ENCODE data around the gene RHNO1. TPM values are rescaled to one million over a fixed set of nuclear protein-coding genes. Genes with fewer than 3 reads are reported as not detected.

The RHNO1 gene
- total RNA-seq, 2 donors from 2014 or later: 64.9 to 70.0 TPM

GRCh38 chr12:2877953-2878732, 1.1 kb downstream of the RHNO1 start:
- peak overlapping the region; percentile 91 for H3K4me3 ChIP-seq (ENCODE audit: low read length)
- H3K27me3 ChIP-seq (ENCODE audit: control insufficient read depth, insufficient read depth, low read length, poor library complexity, severe bottlenecking): no peaks in the 10 kb centered on the region
- H3K9me3 ChIP-seq (ENCODE audit: control insufficient read depth, low read length): no peaks in the 10 kb centered on the region
- H3K27me3 Mint-ChIP-seq (ENCODE audit: insufficient read depth): no peaks in the 10 kb centered on the region
- peak overlapping the region; percentile 98 for H3K27ac Mint-ChIP-seq
- H3K36me3 ChIP-seq (ENCODE audit: control insufficient read depth, insufficient read depth, low read length): peaks cover 22% of the 10 kb centered on the region
- peak overlapping the region; percentile 94 for H3K4me3 Mint-ChIP-seq
- H3K27ac ChIP-seq (ENCODE audit: low read depth, low read length): peak overlapping the region; percentile 81
- peaks cover 37% of the 10 kb centered on the region for H3K36me3 Mint-ChIP-seq (ENCODE audit: low read depth)
- H3K4me1 Mint-ChIP-seq: peaks cover 25% of the 10 kb centered on the region
- no peak for TF ChIP-seq CTCF (conservative IDR thresholded peaks at IDR 0.05)
- H3K4me1 ChIP-seq (ENCODE audit: control insufficient read depth, insufficient read depth, low read length): no peaks in the 10 kb centered on the region
- peak; percentile 62 for DNase-seq
- H3K9me3 Mint-ChIP-seq: no peaks in the 10 kb centered on the region
- 34 to 43% methylated on average over 15 to 16 of the region's 16 CpGs for WGBS, 2 experiments (ENCODE audit: insufficient coverage in 1 of 2, insufficient read length in 1 of 2)
- peak overlapping the region; percentile 90 for H3K9ac ChIP-seq (ENCODE audit: extremely low read depth, low read length, poor library complexity, severe bottlenecking)

GRCh38 chr12:2879853-2880252, 2.8 kb downstream of the RHNO1 start:
- no peaks in the 10 kb centered on the region for H3K27me3 Mint-ChIP-seq (ENCODE audit: insufficient read depth)
- peaks cover 27% of the 10 kb centered on the region for H3K36me3 Mint-ChIP-seq (ENCODE audit: low read depth)
- H3K9me3 Mint-ChIP-seq: no peaks in the 10 kb centered on the region
- no peak overlapping the region for H3K4me3 Mint-ChIP-seq
- H3K27ac Mint-ChIP-seq: no peak overlapping the region
- WGBS, 2 experiments (ENCODE audit: insufficient coverage in 1 of 2, insufficient read length in 1 of 2): 97 to 100% methylated on average over 2 to 3 of the region's 3 CpGs
- no peaks in the 10 kb centered on the region for H3K4me1 ChIP-seq (ENCODE audit: control insufficient read depth, insufficient read depth, low read length)
- H3K27me3 ChIP-seq (ENCODE audit: control insufficient read depth, insufficient read depth, low read length, poor library complexity, severe bottlenecking): no peaks in the 10 kb centered on the region
- H3K4me1 Mint-ChIP-seq: peaks cover 21% of the 10 kb centered on the region
- no peaks in the 10 kb centered on the region for H3K9me3 ChIP-seq (ENCODE audit: control insufficient read depth, low read length)
- peaks cover 10% of the 10 kb centered on the region for H3K36me3 ChIP-seq (ENCODE audit: control insufficient read depth, insufficient read depth, low read length)
- H3K27ac ChIP-seq (ENCODE audit: low read depth, low read length): no peak overlapping the region
- H3K4me3 ChIP-seq (ENCODE audit: low read length): no peak overlapping the region
- no peak for DNase-seq
- no peak overlapping the region for H3K9ac ChIP-seq (ENCODE audit: extremely low read depth, low read length, poor library complexity, severe bottlenecking)
- TF ChIP-seq CTCF (conservative IDR thresholded peaks at IDR 0.05): no peak

- Mint-ChIP-seq H3K27me3 (ENCODE audit: insufficient read depth) (no peaks in the 10 kb centered on the region), H3K4me3 (no peak overlapping the region), H3K36me3 (ENCODE audit: low read depth) (peaks cover 50% of the 10 kb centered on the region), H3K27ac (peak overlapping the region; percentile 22), H3K4me1 (peaks cover 3% of the 10 kb centered on the region), H3K9me3 (no peaks in the 10 kb centered on the region)
- Histone ChIP-seq H3K36me3 (ENCODE audit: control insufficient read depth, insufficient read depth, low read length) (peaks cover 38% of the 10 kb centered on the region), H3K27me3 (ENCODE audit: control insufficient read depth, insufficient read depth, low read length, poor library complexity, severe bottlenecking) (no peaks in the 10 kb centered on the region), H3K4me3 (ENCODE audit: low read length) (no peak overlapping the region), H3K27ac (ENCODE audit: low read depth, low read length) (no peak overlapping the region), H3K9me3 (ENCODE audit: control insufficient read depth, low read length) (no peaks in the 10 kb centered on the region), H3K4me1 (ENCODE audit: control insufficient read depth, insufficient read depth, low read length) (no peaks in the 10 kb centered on the region), H3K9ac (ENCODE audit: extremely low read depth, low read length, poor library complexity, severe bottlenecking) (no peak overlapping the region)
- TF ChIP-seq CTCF (conservative IDR thresholded peaks at IDR 0.05): no peak
- 93% methylated on average over 2 of the region's 2 CpGs; no CpG with 5 or more reads in 1 of the 2 experiments for WGBS, 2 experiments (ENCODE audit: insufficient coverage in 1 of 2, insufficient read length in 1 of 2)
- DNase-seq: no peak
Measured at GRCh38 chr12:2884810-2885209, 7.8 kb downstream of the RHNO1 start.
